ENCODE measurements around the gene NBEA. TPM values are rescaled to one million over a fixed set of nuclear protein-coding genes. Genes with fewer than 3 reads are reported as not detected.

The NBEA gene
- total RNA-seq, 4 donors from 2014 or later = 21.5 to 60.4 (median 27.9) TPM

GRCh38 chr13:35469806-35470525 lies 527.9 kb downstream of the NBEA start:
- 75 to 78% methylated on average over 10 of the region's 10 CpGs for WGBS, 2 donors
- no peak for TF ChIP-seq POLR2A (IDR thresholded peaks at IDR 0.05)
- no peak for TF ChIP-seq CTCF (IDR thresholded peaks at IDR 0.05)
- no peak for DNase-seq
- Histone ChIP-seq H3K36me3 (no peaks in the 10 kb centered on the region), H3K4me1 (peaks cover 0 to 5% of the 10 kb centered on the region in 2 donors), H3K9me3 (no peaks in the 10 kb centered on the region), H3K4me3 (replicated peaks in 1 of 3) (peak overlapping the region in 1 of 3 donors; percentile 31), H3K27me3 (no peaks in the 10 kb centered on the region), H3K27ac (no peak overlapping the region)
- intact Hi-C loops (cut with DNase I) = no loop called here

GRCh38 chr13:35470671-35471661 lies 528.9 kb downstream of the NBEA start:
- WGBS, 2 donors = 26 to 31% methylated on average over 50 to 53 of the region's 68 CpGs
- DNase-seq = no peak
- no peak for TF ChIP-seq CTCF (IDR thresholded peaks at IDR 0.05)
- no peak for TF ChIP-seq POLR2A (IDR thresholded peaks at IDR 0.05)

GRCh38 chr13:35471706-35472322 lies 529.7 kb downstream of the NBEA start:
- WGBS, 2 donors = 72 to 78% methylated on average over 28 of the region's 28 CpGs
- no peak for DNase-seq
- H3K4me3 ChIP-seq (replicated peaks in 1 of 3) = no peak overlapping the region
- TF ChIP-seq POLR2A (IDR thresholded peaks at IDR 0.05) = no peak
- no peak for TF ChIP-seq CTCF (IDR thresholded peaks at IDR 0.05)
- peak overlapping the region in 2 of 3 donors; percentile 18 to 65 for H3K27ac ChIP-seq
- H3K9me3 ChIP-seq = no peaks in the 10 kb centered on the region
- intact Hi-C loops (cut with DNase I) = no loop called here
- H3K4me1 ChIP-seq = peaks cover 0 to 5% of the 10 kb centered on the region in 2 donors
- no peaks in the 10 kb centered on the region for H3K27me3 ChIP-seq
- no peaks in the 10 kb centered on the region for H3K36me3 ChIP-seq

More at GRCh38 chr13:35470671-35471661, 528.9 kb downstream of the NBEA start:
- Histone ChIP-seq H3K9me3 (no peaks in the 10 kb centered on the region), H3K27me3 (no peaks in the 10 kb centered on the region), H3K4me1 (peaks cover 0 to 5% of the 10 kb centered on the region in 2 donors), H3K4me3 (replicated peaks in 1 of 3) (peak overlapping the region in 2 of 3 donors; percentile 15 to 31), H3K27ac (peak overlapping the region; percentile 46 to 65 (median 46)), H3K36me3 (no peaks in the 10 kb centered on the region)
- intact Hi-C loops (cut with DNase I) = no loop called here

GRCh38 chr13:35472323-35472881 lies 530.3 kb downstream of the NBEA start:
- Histone ChIP-seq H3K4me1 (peaks cover 0 to 5% of the 10 kb centered on the region in 2 donors), H3K4me3 (replicated peaks in 1 of 3) (no peak overlapping the region), H3K27ac (peak overlapping the region in 2 of 3 donors; percentile 18 to 65), H3K27me3 (no peaks in the 10 kb centered on the region), H3K36me3 (no peaks in the 10 kb centered on the region), H3K9me3 (no peaks in the 10 kb centered on the region)
- TF ChIP-seq CTCF (IDR thresholded peaks at IDR 0.05) (no peak), POLR2A (IDR thresholded peaks at IDR 0.05) (no peak)
- intact Hi-C loops (cut with DNase I) = no loop called here
- 81 to 83% methylated on average over 7 of the region's 7 CpGs for WGBS, 2 donors
- no peak for DNase-seq

All from thyroid gland (tissue), 4 donors.